A673 (cell line): ENCODE results near the gene CDK4.

Source experiments
- EZH2 ChIP-seq: fragments of 200-600 bp; sonication (generic); IDR thresholded peaks from 2 replicates; pipeline ENCODE4 v1.6.1; 2017; ENCODE audit warnings: borderline replicate concordance, low read depth, mild to moderate bottlenecking, mixed read lengths, antibody characterized with exemption, low read length; ENCODE audit not compliant: poor library complexity, severe bottlenecking
- TF ChIP-seq, protein P1 (sequence below): fragments of 300-800, 200-600 bp; sonication (generic); conservative IDR thresholded peaks from 2 replicates; pipeline ENCODE4 v1.5.1; 2017; ENCODE audit warnings: low read depth, mild to moderate bottlenecking, antibody characterized with exemption, low read length, moderate library complexity, mixed read lengths

DNA sequence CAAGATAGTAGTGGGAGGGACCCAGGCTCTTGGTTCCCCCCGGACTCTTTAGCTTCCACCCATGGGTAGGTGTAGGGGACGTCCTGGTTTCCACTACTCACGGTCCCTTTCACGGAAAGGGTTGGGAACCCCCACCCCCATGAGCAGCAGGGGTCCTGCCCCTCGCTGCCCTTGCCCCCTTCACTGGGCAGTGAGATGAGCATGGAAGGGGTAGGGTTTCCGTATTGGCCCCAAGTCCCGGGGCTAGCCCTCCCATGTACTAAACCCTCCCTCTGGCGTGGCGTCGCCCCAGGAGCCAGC, 26.3 kb downstream of the CDK4 start:
- TF ChIP-seq, protein P1, sequence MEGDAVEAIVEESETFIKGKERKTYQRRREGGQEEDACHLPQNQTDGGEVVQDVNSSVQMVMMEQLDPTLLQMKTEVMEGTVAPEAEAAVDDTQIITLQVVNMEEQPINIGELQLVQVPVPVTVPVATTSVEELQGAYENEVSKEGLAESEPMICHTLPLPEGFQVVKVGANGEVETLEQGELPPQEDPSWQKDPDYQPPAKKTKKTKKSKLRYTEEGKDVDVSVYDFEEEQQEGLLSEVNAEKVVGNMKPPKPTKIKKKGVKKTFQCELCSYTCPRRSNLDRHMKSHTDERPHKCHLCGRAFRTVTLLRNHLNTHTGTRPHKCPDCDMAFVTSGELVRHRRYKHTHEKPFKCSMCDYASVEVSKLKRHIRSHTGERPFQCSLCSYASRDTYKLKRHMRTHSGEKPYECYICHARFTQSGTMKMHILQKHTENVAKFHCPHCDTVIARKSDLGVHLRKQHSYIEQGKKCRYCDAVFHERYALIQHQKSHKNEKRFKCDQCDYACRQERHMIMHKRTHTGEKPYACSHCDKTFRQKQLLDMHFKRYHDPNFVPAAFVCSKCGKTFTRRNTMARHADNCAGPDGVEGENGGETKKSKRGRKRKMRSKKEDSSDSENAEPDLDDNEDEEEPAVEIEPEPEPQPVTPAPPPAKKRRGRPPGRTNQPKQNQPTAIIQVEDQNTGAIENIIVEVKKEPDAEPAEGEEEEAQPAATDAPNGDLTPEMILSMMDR, result no peak
- TF ChIP-seq EZH2, result no peak
